BJ (cell line): Measurements from ENCODE around the gene ELK4. TPM values are rescaled to one million over a fixed set of nuclear protein-coding genes. Genes with fewer than 3 reads are reported as not detected.

ENCODE experiments used
- CTCF ChIA-PET: fragments of 350-600 bp; formaldehyde crosslinking; extraction: SDS; loops from one replicate; lab custom pipeline; 2021; ENCODE audit warnings: antibody characterized with exemption, inconsistent platforms; lab: Yijun Ruan, JAX
- POLR2A ChIA-PET: fragments of 300-600 bp; sonication (Branson Sonifier 250); formaldehyde crosslinking; extraction: SDS; loops from one replicate; lab custom pipeline; 2021; ENCODE audit warnings: antibody characterized with exemption; lab: Charles Lee
- DNase-seq: peaks from one replicate; pipeline ENCODE4 v3.0.0-alpha.2; 2011; ENCODE audit warnings: low read depth
- H3K27me3 ChIP-seq: 2 replicates; pipeline ENCODE4 v1.6.0; 2011; ENCODE audit warnings: low read length; ENCODE audit not compliant: control insufficient read depth, insufficient read depth
- H3K36me3 ChIP-seq: 2 replicates; pipeline ENCODE4 v1.5.1; 2011; ENCODE audit warnings: low read length; ENCODE audit not compliant: control insufficient read depth, insufficient read depth
- H3K4me3 ChIP-seq: 2 replicates; pipeline ENCODE4 v1.5.1; 2011; ENCODE audit warnings: low read depth, mild to moderate bottlenecking, control low read depth, low read length
- CTCF ChIP-seq: IDR thresholded peaks from 2 replicates; pipeline ENCODE4 v1.5.1; 2011; ENCODE audit warnings: low read depth, mild to moderate bottlenecking, control low read depth, inconsistent platforms, low read length, moderate library complexity; ENCODE audit not compliant: insufficient read depth
- polyA plus RNA-seq: library from polyadenylated mRNA; depleted of rRNA; stranded (reverse); fragments of >200 nt; gene quantifications from 2 replicates; pipeline ENCODE4 v1.2.3, GENCODE V29; 2011

Gene ELK4
- polyA plus RNA-seq, 1 experiment: 3.4 TPM

- no peak overlapping the region for H3K4me3 ChIP-seq
- CTCF ChIA-PET: interaction anchor here (0.7 to 2.7 kb wide), 3 partner anchors 9 to 121 kb away, joined by 3 to 6 read pairs (median 3); no protein-coding TSS in a partner anchor
Measured at GRCh38 chr1:205650241-205650640, 18.4 kb upstream of the ELK4 start.

GRCh38 chr1:205645519-205645918 lies 13.7 kb upstream of the ELK4 start:
- no peak for TF ChIP-seq CTCF
- POLR2A ChIA-PET: no interaction called here

More at GRCh38 chr1:205650241-205650640, 18.4 kb upstream of the ELK4 start:
- no peak for TF ChIP-seq CTCF
- no peaks in the 10 kb centered on the region for H3K36me3 ChIP-seq
- POLR2A ChIA-PET: no interaction called here
- no peaks in the 10 kb centered on the region for H3K27me3 ChIP-seq
- no peak for DNase-seq

GRCh38 chr1:205642679-205643307 lies 11.0 kb upstream of the ELK4 start:
- Histone ChIP-seq H3K36me3 (no peaks in the 10 kb centered on the region), H3K4me3 (no peak overlapping the region), H3K27me3 (no peaks in the 10 kb centered on the region)
- TF ChIP-seq CTCF: no peak
- DNase-seq: no peak
- ChIA-PET CTCF (interaction anchor here (0.6 to 4.3 kb wide), 5 partner anchors 11 to 337 kb away, joined by 3 to 29 read pairs (median 6); partner anchors contain the start of gene ELK4), POLR2A (no interaction called here)

More at GRCh38 chr1:205645519-205645918, 13.7 kb upstream of the ELK4 start:
- H3K4me3 ChIP-seq: no peak overlapping the region
- no peaks in the 10 kb centered on the region for H3K27me3 ChIP-seq
- CTCF ChIA-PET: interaction anchor here (1.3 to 6.4 kb wide), 3 partner anchors 12 to 54 kb away, joined by 7 to 42 read pairs (median 9); no protein-coding TSS in a partner anchor
- no peak for DNase-seq
- no peaks in the 10 kb centered on the region for H3K36me3 ChIP-seq

GRCh38 chr1:205639567-205639966 lies 7.8 kb upstream of the ELK4 start:
- no peak for DNase-seq
- ChIA-PET CTCF (interaction anchor here (4.3 kb wide), 1 partner anchor 19 kb away, joined by 29 read pairs; no protein-coding TSS in a partner anchor), POLR2A (no interaction called here)
- no peaks in the 10 kb centered on the region for H3K36me3 ChIP-seq
- no peak overlapping the region for H3K4me3 ChIP-seq
- TF ChIP-seq CTCF: no peak
- H3K27me3 ChIP-seq: no peaks in the 10 kb centered on the region

GRCh38 chr1:205637854-205638468 lies 6.2 kb upstream of the ELK4 start:
- CTCF ChIA-PET: interaction anchor here (1.1 to 3.8 kb wide), 3 partner anchors 9 to 109 kb away, joined by 3 to 20 read pairs (median 3); no protein-coding TSS in a partner anchor
- POLR2A ChIA-PET: no interaction called here
- DNase-seq: no peak
- Histone ChIP-seq H3K4me3 (no peak overlapping the region), H3K36me3 (no peaks in the 10 kb centered on the region), H3K27me3 (no peaks in the 10 kb centered on the region)
- TF ChIP-seq CTCF: no peak
